B cell (primary cell): ENCODE measurements around the gene TENT4B. TPM values are rescaled to one million over a fixed set of nuclear protein-coding genes. Genes with fewer than 3 reads are reported as not detected.
"Not testable (repeated sequence)": the region's sequence is repeated elsewhere in the genome, so short reads cannot be mapped to it uniquely, and the experiment has no call there.

Experiments used
- ATAC-seq: fragments of 200-7000 bp; cut with Tn5 transposase; one replicate; pipeline ENCODE4 v1.10.0; 2021; ENCODE audit warnings: low read depth, mild to moderate bottlenecking, moderate number of reproducible peaks, moderate library complexity
- CTCF ChIA-PET: fragments of 350-600 bp; sonication (Branson Sonifier 250); formaldehyde crosslinking; loops from one replicate; lab custom pipeline; 2021; ENCODE audit warnings: antibody characterized with exemption, inconsistent platforms; lab: Charles Lee
- POLR2A ChIA-PET: fragments of 350-600 bp; sonication (Branson Sonifier 250); formaldehyde crosslinking; loops from one replicate; lab custom pipeline; 2021; ENCODE audit warnings: antibody characterized with exemption; lab: Charles Lee
- DNase-seq: peaks from one replicate; pipeline ENCODE4 v3.0.0; 2013
- H2AFZ ChIP-seq: 2 replicates; pipeline ENCODE4 v1.6.1; 2012; ENCODE audit warnings: mild to moderate bottlenecking, low read depth, low read length; ENCODE audit not compliant: insufficient read depth, poor library complexity, severe bottlenecking
- H3K27ac ChIP-seq, 2 donors: 1 replicate in 1 of 2; 2 replicates in 1 of 2; pipeline ENCODE4 v1.5.1; 2012 to 2013; ENCODE audit warnings: low read length in 2 of 2, mild to moderate bottlenecking in 2 of 2, moderate library complexity in 1 of 2
- H3K27me3 ChIP-seq, 4 experiments: fragments of 200-600 bp in 1 of 4; sonication (generic) in 1 of 4; replicated peaks in 1 of 4; 1 replicate in 2 of 4; 2 replicates in 2 of 4; pipeline versions ENCODE4 v1.6.1 to v1.7.0; 2013 to 2016; ENCODE audit warnings: low read length in 3 of 4, mild to moderate bottlenecking in 2 of 4, mixed read lengths in 1 of 4, moderate library complexity in 1 of 4; ENCODE audit not compliant: insufficient read depth in 4 of 4, control insufficient read depth in 3 of 4; ENCODE audit errors: control extremely low read depth in 1 of 4
- H3K36me3 ChIP-seq, 2 experiments: replicated peaks in 1 of 2; 1 replicate in 1 of 2; 2 replicates in 1 of 2; pipeline versions ENCODE4 v1.6.1 to v1.7.1; 2013; ENCODE audit warnings: low read length in 1 of 2; ENCODE audit not compliant: insufficient read depth in 2 of 2, control insufficient read depth in 1 of 2; ENCODE audit errors: control extremely low read depth in 1 of 2, extremely low read depth in 1 of 2
- H3K4me1 ChIP-seq, 2 donors: fragments of 200-600 bp in 1 of 2; sonication (generic) in 1 of 2; 1 replicate in 1 of 2; 2 replicates in 1 of 2; pipeline versions ENCODE4 v1.5.1 to v1.6.1; 2013 to 2017; ENCODE audit warnings: low read length in 2 of 2; ENCODE audit not compliant: control insufficient read depth in 2 of 2, insufficient read depth in 2 of 2
- H3K4me2 ChIP-seq: replicated peaks from 2 replicates; pipeline ENCODE3; 2012; ENCODE audit warnings: mild to moderate bottlenecking, low read depth, low read length; ENCODE audit not compliant: poor library complexity, severe bottlenecking
- H3K4me3 ChIP-seq, 5 experiments: fragments of 200-600 bp in 1 of 5; sonication (generic) in 1 of 5; 1 replicate in 3 of 5; 2 replicates in 2 of 5; pipeline versions ENCODE4 v1.5.1 to v1.7.0; 2011 to 2016; ENCODE audit warnings: low read length in 4 of 5, mild to moderate bottlenecking in 4 of 5, low read depth in 2 of 5, control low read depth in 1 of 5, moderate library complexity in 1 of 5; ENCODE audit not compliant: insufficient read depth in 1 of 5; ENCODE audit errors: control extremely low read depth in 1 of 5, extremely low read depth in 1 of 5
- H3K79me2 ChIP-seq: fragments of 200-600 bp; sonication (generic); one replicate; pipeline ENCODE4 v1.6.0; 2016; ENCODE audit warnings: low read length; ENCODE audit not compliant: control insufficient read depth, insufficient read depth
- H3K9ac ChIP-seq: fragments of 200-600 bp; sonication (generic); 2 replicates; pipeline ENCODE4 v1.6.1; 2017; ENCODE audit warnings: mild to moderate bottlenecking, low read length, moderate library complexity
- H3K9me3 ChIP-seq, 3 donors: one replicate each; pipeline versions ENCODE4 v1.6.1 to v1.7.1; 2013; ENCODE audit warnings: low read length in 2 of 3; ENCODE audit not compliant: control insufficient read depth in 2 of 3, insufficient read depth in 1 of 3; ENCODE audit errors: control extremely low read depth in 1 of 3
- H4K20me1 ChIP-seq: 2 replicates; pipeline ENCODE4 v1.6.0; 2012; ENCODE audit warnings: mild to moderate bottlenecking, low read length; ENCODE audit not compliant: insufficient read depth, control insufficient read depth, poor library complexity, severe bottlenecking
- H3K27ac Mint-ChIP-seq: one replicate; pipeline ENCODE4 v1.8.0; 2021; ENCODE audit warnings: mixed read lengths
- H3K27me3 Mint-ChIP-seq: one replicate; pipeline ENCODE4 v1.8.0; 2021; ENCODE audit warnings: mixed read lengths
- H3K4me1 Mint-ChIP-seq: one replicate; pipeline ENCODE4 v1.8.0; 2021; ENCODE audit warnings: mixed read lengths
- H3K4me3 Mint-ChIP-seq: one replicate; pipeline ENCODE4 v1.8.0; 2021; ENCODE audit warnings: mixed read lengths
- H3K9me3 Mint-ChIP-seq: one replicate; pipeline ENCODE4 v1.8.0; 2022; ENCODE audit warnings: mixed read lengths; ENCODE audit not compliant: insufficient read depth
- CTCF ChIP-seq: fragments of 200-600 bp; IDR thresholded peaks from one replicate; pipeline ENCODE4 v1.8.0; 2022; ENCODE audit warnings: antibody characterized with exemption, mild to moderate bottlenecking
- EZH2 ChIP-seq: IDR thresholded peaks from 2 replicates; pipeline ENCODE4 v1.6.1; 2012; ENCODE audit warnings: borderline replicate concordance, low read depth, mild to moderate bottlenecking, moderate library complexity, low read length; ENCODE audit not compliant: insufficient read depth, poor library complexity, severe bottlenecking
- WGBS: methylation state at CpG from one replicate; pipeline ENCODE4 v1.1.5; 2013; ENCODE audit warnings: missing lambda C conversion rate; ENCODE audit not compliant: insufficient coverage; 5-methylcytosine and 5-hydroxymethylcytosine counted together
- intact Hi-C: fragments of 100-400 bp; cut with micrococcal nuclease; formaldehyde crosslinking; loops from one replicate; pipeline ENCODE4 v1.10.0; 2022
- polyA plus RNA-seq: library from polyadenylated mRNA; depleted of rRNA; stranded (reverse); fragments of >200 nt; gene quantifications from 2 replicates; pipeline ENCODE4 v1.2.3, GENCODE V29; 2012
- total RNA-seq, 2 donors: library from RNA; stranded (reverse); fragments of 120-200 nt in 1 of 2; gene quantifications; 1 replicate in 1 of 2; 2 replicates in 1 of 2; pipeline versions ENCODE4 v1.2.3 to v1.2.4, GENCODE V29; 2013 to 2022

The TENT4B gene
- total and polyA plus RNA-seq, 2 donors (not counting 1 experiment from before 2014, with no cell fraction given) = 6.1 to 17.1 TPM

- Histone ChIP-seq H4K20me1 (no peaks in the 10 kb centered on the region), H3K27me3 (no peaks in the 10 kb centered on the region), H3K36me3 (no peaks in the 10 kb centered on the region), H3K4me3 (no peak overlapping the region), H3K4me1 (no peaks in the 10 kb centered on the region), H2AFZ (no peak overlapping the region), H3K27ac (no peak overlapping the region), H3K79me2 (no peaks in the 10 kb centered on the region), H3K4me2 (no peak overlapping the region), H3K9me3 (no peaks in the 10 kb centered on the region), H3K9ac (no peak overlapping the region)
- DNase-seq (no peak), ATAC-seq (no peak)
- no peak overlapping the region for H3K27ac Mint-ChIP-seq
- 75% methylated on average over 5 of the region's 5 CpGs for WGBS
- CTCF ChIA-PET = interaction anchor here (0.7 kb wide), 1 partner anchor 112 kb away, joined by 3 read pairs; no protein-coding TSS in a partner anchor
- H3K4me1 Mint-ChIP-seq = no peaks in the 10 kb centered on the region
- no peak overlapping the region for H3K4me3 Mint-ChIP-seq
- POLR2A ChIA-PET = no interaction called here
- H3K9me3 Mint-ChIP-seq = no peaks in the 10 kb centered on the region
- TF ChIP-seq EZH2 = no peak
- no peak for TF ChIP-seq CTCF
- H3K27me3 Mint-ChIP-seq = no peaks in the 10 kb centered on the region
- intact Hi-C loops = no loop called here
Observed at GRCh38 chr16:50238868-50239301, 85.8 kb downstream of the TENT4B start.

- peaks cover 11% of the 10 kb centered on the region for H3K4me1 Mint-ChIP-seq
- H3K9ac ChIP-seq, H3K9me3 Mint-ChIP-seq, DNase-seq, POLR2A ChIA-PET, intact Hi-C loops, H3K36me3 ChIP-seq, H3K79me2 ChIP-seq, H3K9me3 ChIP-seq, H3K27me3 Mint-ChIP-seq, ATAC-seq, H3K4me3 Mint-ChIP-seq, H3K4me3 ChIP-seq, H3K27ac ChIP-seq, H4K20me1 ChIP-seq, H3K4me2 ChIP-seq, H2AFZ ChIP-seq, H3K27ac Mint-ChIP-seq: not testable (repeated sequence)
- CTCF ChIA-PET = interaction anchor here (2.5 kb wide), 1 partner anchor 111 kb away, joined by 6 read pairs; no protein-coding TSS in a partner anchor
- Histone ChIP-seq H3K4me1 (peaks cover 6 to 15% of the 10 kb centered on the region in 2 donors), H3K27me3 (peaks cover 0 to 11% (median 4%) of the 10 kb centered on the region in 4 experiments)
- no CpG with 5 or more reads among the region's 6 CpGs for WGBS
Observed at GRCh38 chr16:50243024-50243423, 89.9 kb downstream of the TENT4B start.
